HG03097 (cell line): ENCODE results near the gene PDLIM5.
A peak's percentile ranks its signal among the peaks of the same experiment; 100 is the strongest.
"Not testable (repeated sequence)": the region's sequence is repeated elsewhere in the genome, so short reads cannot be mapped to it uniquely, and the experiment has no call there.

ENCODE experiments used
- ATAC-seq: cut with Tn5 transposase; IDR thresholded peaks from one replicate; pipeline ENCODE4 v1.9.1; 2021; ENCODE audit not compliant: unreplicated experiment, low FRiP score

The PDLIM5 gene

GRCh38 chr4:94488670-94489069 is 36.9 kb downstream of the PDLIM5 start:
- ATAC-seq: no peak

GRCh38 chr4:94489098-94489497 is 37.4 kb downstream of the PDLIM5 start:
- ATAC-seq: no peak

GRCh38 chr4:94490437-94490836 is 38.7 kb downstream of the PDLIM5 start:
- no peak for ATAC-seq

GRCh38 chr4:94491322-94491721 is 39.6 kb downstream of the PDLIM5 start:
- no peak for ATAC-seq

GRCh38 chr4:94495408-94495807 is 43.7 kb downstream of the PDLIM5 start:
- ATAC-seq: no peak

GRCh38 chr4:94497690-94498089 is 45.9 kb downstream of the PDLIM5 start:
- no peak for ATAC-seq

GRCh38 chr4:94498502-94498901 is 46.8 kb downstream of the PDLIM5 start:
- no peak for ATAC-seq

- ATAC-seq: no peak
Observed at GRCh38 chr4:94500685-94501084, 48.9 kb downstream of the PDLIM5 start.

- no peak for ATAC-seq
Observed at GRCh38 chr4:94504545-94504944, 52.8 kb downstream of the PDLIM5 start.

GRCh38 chr4:94506822-94507221 is 55.1 kb downstream of the PDLIM5 start:
- no peak for ATAC-seq

GRCh38 chr4:94507281-94507680 is 55.5 kb downstream of the PDLIM5 start:
- no peak for ATAC-seq

GRCh38 chr4:94507708-94508107 is 56.0 kb downstream of the PDLIM5 start:
- ATAC-seq: no peak

GRCh38 chr4:94508296-94508695 is 56.6 kb downstream of the PDLIM5 start:
- ATAC-seq: no peak

- ATAC-seq: no peak
Observed at GRCh38 chr4:94508806-94509205, 57.1 kb downstream of the PDLIM5 start.

GRCh38 chr4:94511591-94511990 is 59.8 kb downstream of the PDLIM5 start:
- no peak for ATAC-seq

GRCh38 chr4:94513532-94513931 is 61.8 kb downstream of the PDLIM5 start:
- ATAC-seq: not testable (repeated sequence)

GRCh38 chr4:94515365-94515764 is 63.6 kb downstream of the PDLIM5 start:
- ATAC-seq: no peak

- ATAC-seq: no peak
Observed at GRCh38 chr4:94516067-94516466, 64.3 kb downstream of the PDLIM5 start.

GRCh38 chr4:94516999-94517398 is 65.3 kb downstream of the PDLIM5 start:
- no peak for ATAC-seq

- no peak for ATAC-seq
Observed at GRCh38 chr4:94517492-94517891, 65.8 kb downstream of the PDLIM5 start.

- peak; percentile 44 for ATAC-seq
Observed at GRCh38 chr4:94519019-94519418, 67.3 kb downstream of the PDLIM5 start.

GRCh38 chr4:94519925-94520789 is 68.4 kb downstream of the PDLIM5 start:
- ATAC-seq: no peak
